HepG2 (cell line): ENCODE data around the gene ETS1. TPM values are rescaled to one million over a fixed set of nuclear protein-coding genes. Genes with fewer than 3 reads are reported as not detected.

Experiments used
- ATAC-seq: fragments of 200-7000 bp; cut with Tn5 transposase; 3 replicates; pipeline ENCODE4 v1.9.1; 2020; ENCODE audit warnings: mild to moderate bottlenecking, moderate library complexity
- BruUV-seq: library from RNA; stranded (reverse); fragments of 400-500 nt; replicated peaks from 2 replicates; lab custom pipeline; 2021; lab: Mats Ljungman, UMichigan
- CTCF ChIA-PET: fragments of 300-600 bp; formaldehyde crosslinking; extraction: SDS; loops from one replicate; lab custom pipeline; 2021; ENCODE audit warnings: low total read pairs, inconsistent platforms, low intra/inter-chr PET ratio; lab: Yijun Ruan, JAX
- POLR2A ChIA-PET: fragments of 350-600 bp; sonication (Branson Sonifier 250); formaldehyde crosslinking; loops from one replicate; lab custom pipeline; 2020; ENCODE audit warnings: antibody characterized with exemption, inconsistent platforms; lab: Yijun Ruan, JAX
- DNase-seq: peaks from one replicate; pipeline ENCODE4 v3.0.0-alpha.2; 2015; ENCODE audit warnings: low spot score
- FAIRE-seq: peaks from 3 replicates; lab custom pipeline; 2011; peaks lifted over from hg19 to GRCh38; lab: Jason Lieb, UNC
- H2AFZ ChIP-seq: one replicate; pipeline ENCODE4 v1.6.1; 2011; ENCODE audit warnings: low read length, inconsistent platforms
- H3K27ac ChIP-seq: fragments of 300-600 bp; 3 replicates; pipeline ENCODE4 v1.8.0; 2011; ENCODE audit warnings: mixed run types, mild to moderate bottlenecking, mixed read lengths, low read length, inconsistent platforms; ENCODE audit not compliant: insufficient read depth; ENCODE audit errors: extremely low read length
- H3K27me3 ChIP-seq, 2 experiments: fragments of 200-600 bp in 1 of 2; 2 replicates in 1 of 2; 3 replicates in 1 of 2; pipeline versions ENCODE4 v1.6.0 to v1.8.0; 2011; ENCODE audit warnings: low read length in 2 of 2, mild to moderate bottlenecking in 2 of 2, moderate library complexity in 2 of 2, inconsistent platforms in 1 of 2; ENCODE audit not compliant: insufficient read depth in 2 of 2, control insufficient read depth in 1 of 2
- H3K36me3 ChIP-seq, 2 experiments: fragments of 200-600 bp in 1 of 2; replicated peaks in 1 of 2; 2 replicates in 1 of 2; 3 replicates in 1 of 2; pipeline versions ENCODE4 v1.5.1 to v1.8.0; 2011; ENCODE audit warnings: low read length in 2 of 2, inconsistent platforms in 1 of 2; ENCODE audit not compliant: insufficient read depth in 2 of 2, control insufficient read depth in 1 of 2
- H3K4me1 ChIP-seq: 2 replicates; pipeline ENCODE4 v1.5.1; 2012; ENCODE audit warnings: low read length, inconsistent platforms; ENCODE audit not compliant: insufficient read depth
- H3K4me2 ChIP-seq: 2 replicates; pipeline ENCODE4 v1.6.0; 2011; ENCODE audit warnings: low read depth, low read length, inconsistent platforms
- H3K4me3 ChIP-seq, 3 experiments: fragments of 200-600 bp in 1 of 3; sonication (generic), shearing (Covaris generic) in 1 of 3; replicated peaks in 1 of 3; 2 replicates each; pipeline ENCODE4 v1.5.1; 2011 to 2016; ENCODE audit warnings: low read length in 3 of 3, inconsistent platforms in 2 of 3, low read depth in 2 of 3, mild to moderate bottlenecking in 2 of 3, control low read depth in 1 of 3, mixed read lengths in 1 of 3; ENCODE audit not compliant: insufficient read depth in 1 of 3
- H3K79me2 ChIP-seq: one replicate; pipeline ENCODE4 v1.6.1; 2011; ENCODE audit warnings: low read length, inconsistent platforms; ENCODE audit not compliant: insufficient read depth
- H3K9ac ChIP-seq: 2 replicates; pipeline ENCODE4 v1.6.0; 2011; ENCODE audit warnings: mild to moderate bottlenecking, low read depth, low read length, inconsistent platforms; ENCODE audit not compliant: insufficient read depth
- H3K9me3 ChIP-seq: 2 replicates; pipeline ENCODE4 v1.5.1; 2012; ENCODE audit warnings: mild to moderate bottlenecking, low read length
- H4K20me1 ChIP-seq: 2 replicates; pipeline ENCODE4 v1.6.0; 2011; ENCODE audit warnings: inconsistent platforms, mild to moderate bottlenecking, low read length, moderate library complexity; ENCODE audit not compliant: insufficient read depth
- CAMTA2 ChIP-seq: sonication (generic); formaldehyde crosslinking; IDR thresholded peaks from 2 replicates; pipeline ENCODE4 v1.4.0; 2020; ENCODE audit warnings: mild to moderate bottlenecking, missing genetic modification reagents, borderline replicate concordance
- HNF4G ChIP-seq, 2 experiments: sonication (generic) in 1 of 2; formaldehyde crosslinking in 1 of 2; IDR thresholded peaks; 2 replicates each; pipeline versions ENCODE4 v1.4.0 to v1.6.1; 2011 to 2020; ENCODE audit warnings: borderline replicate concordance in 2 of 2, low read depth in 2 of 2, mild to moderate bottlenecking in 2 of 2, low read length in 1 of 2, missing genetic modification reagents in 1 of 2, moderate library complexity in 1 of 2
- KLF12 ChIP-seq: sonication (generic); formaldehyde crosslinking; IDR thresholded peaks from 2 replicates; pipeline ENCODE4 v1.4.0; 2020; ENCODE audit warnings: missing genetic modification reagents, borderline replicate concordance
- PAF1 ChIP-seq: IDR thresholded peaks from 2 replicates; pipeline ENCODE4 v1.6.1; 2016; ENCODE audit warnings: missing genetic modification reagents, missing compliant biosample characterization
- ZFP90 ChIP-seq: sonication (generic); formaldehyde crosslinking; IDR thresholded peaks from 2 replicates; pipeline ENCODE4 v1.8.0; 2022; ENCODE audit warnings: missing genetic modification reagents, mild to moderate bottlenecking, inconsistent platforms, borderline replicate concordance
- ZNF124 ChIP-seq: sonication (generic); formaldehyde crosslinking; IDR thresholded peaks from 2 replicates; pipeline ENCODE4 v1.4.0; 2020; ENCODE audit warnings: missing genetic modification reagents
- ZNF343 ChIP-seq: sonication (generic); formaldehyde crosslinking; IDR thresholded peaks from 2 replicates; pipeline ENCODE4 v1.4.0; 2020; ENCODE audit warnings: mild to moderate bottlenecking, missing genetic modification reagents
- ZNF879 ChIP-seq: sonication (generic); formaldehyde crosslinking; IDR thresholded peaks from 2 replicates; pipeline ENCODE4 v1.8.1; 2023; ENCODE audit warnings: missing genetic modification reagents
- WGBS: methylation state at CpG from one replicate; pipeline ENCODE4 v1.1.6; 2017; ENCODE audit warnings: low lambda C conversion rate; 5-methylcytosine and 5-hydroxymethylcytosine counted together
- in situ Hi-C: cut with HindIII; loops from 2 replicates; pipeline ENCODE4 v1.10.0; 2017; ENCODE audit warnings: low pct_unique_long_range_greater_than_20kb; ENCODE audit not compliant: extremely low pct_ligation_motif_present
- intact Hi-C: fragments of 100-400 bp; cut with micrococcal nuclease; formaldehyde crosslinking; loops from one replicate; pipeline ENCODE4 v1.10.0; 2022; ENCODE audit not compliant: unreplicated experiment
- polyA plus RNA-seq, 8 experiments: library from polyadenylated mRNA; depleted of rRNA in 3 of 8; stranded (reverse) in 7 of 8; unstranded in 1 of 8; fragments of >200 nt; fragmentation: Illumina TruSeq in 4 of 8; extraction: Trizol in 4 of 8; gene quantifications; 2 replicates each; pipeline versions ENCODE4 v1.2.1 to v1.2.3, GENCODE V29; 2011 to 2016; ENCODE audit warnings: low read depth in 4 of 8, missing spikeins in 1 of 8, mixed read lengths in 1 of 8; ENCODE audit not compliant: insufficient read depth in 1 of 8
- total RNA-seq, 5 experiments: library from RNA; depleted of rRNA; stranded (reverse); fragments of >200 nt; fragmentation: Illumina TruSeq; extraction: Trizol; gene quantifications; 2 replicates each; pipeline ENCODE4 v1.2.3, GENCODE V29; 2016; ENCODE audit warnings: low read depth in 1 of 5
- TF ChIP-seq, protein P1 (sequence below): sonication (generic); formaldehyde crosslinking; IDR thresholded peaks from 2 replicates; pipeline ENCODE4 v1.4.0; 2020; ENCODE audit warnings: missing genetic modification reagents

ETS1 gene
- total and polyA plus RNA-seq, 2 of the 13 experiments (the other 11 are each of a cell fraction or from before 2014, with no cell fraction given): 0.18 to 0.34 TPM

DNA sequence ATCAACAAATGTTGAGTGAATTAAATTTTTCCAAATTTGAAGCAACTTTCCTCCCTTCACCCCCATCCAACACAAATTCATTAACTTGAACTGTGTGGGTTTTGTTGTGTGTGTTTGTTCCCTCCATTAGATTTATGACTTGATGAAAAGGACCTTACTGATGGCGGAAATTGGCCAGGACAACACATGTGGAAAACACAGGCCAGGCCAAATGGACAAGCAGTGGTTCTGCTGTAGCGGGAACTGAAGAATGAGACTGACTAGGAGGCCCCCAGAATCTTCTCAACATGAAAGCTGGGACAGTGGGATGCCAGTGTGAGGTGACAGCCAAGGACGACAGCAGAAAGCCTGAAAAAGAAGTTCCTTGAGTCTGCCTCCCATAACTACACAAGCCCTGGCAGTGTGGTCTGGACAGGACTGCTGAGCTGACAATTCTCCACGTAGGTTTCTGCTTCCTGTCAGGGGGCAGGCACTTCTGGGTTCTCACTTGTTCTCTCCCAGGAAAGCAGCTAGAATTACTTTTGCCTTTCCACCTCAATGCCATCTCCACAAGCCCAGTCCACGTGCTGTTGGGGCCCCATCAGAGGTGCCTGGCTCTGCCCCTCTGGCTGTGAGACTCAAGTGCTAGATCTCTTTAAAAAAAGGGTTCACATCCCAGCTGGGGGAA is 94.3 kb downstream of the ETS1 start (continued):
- TF ChIP-seq, protein P1, sequence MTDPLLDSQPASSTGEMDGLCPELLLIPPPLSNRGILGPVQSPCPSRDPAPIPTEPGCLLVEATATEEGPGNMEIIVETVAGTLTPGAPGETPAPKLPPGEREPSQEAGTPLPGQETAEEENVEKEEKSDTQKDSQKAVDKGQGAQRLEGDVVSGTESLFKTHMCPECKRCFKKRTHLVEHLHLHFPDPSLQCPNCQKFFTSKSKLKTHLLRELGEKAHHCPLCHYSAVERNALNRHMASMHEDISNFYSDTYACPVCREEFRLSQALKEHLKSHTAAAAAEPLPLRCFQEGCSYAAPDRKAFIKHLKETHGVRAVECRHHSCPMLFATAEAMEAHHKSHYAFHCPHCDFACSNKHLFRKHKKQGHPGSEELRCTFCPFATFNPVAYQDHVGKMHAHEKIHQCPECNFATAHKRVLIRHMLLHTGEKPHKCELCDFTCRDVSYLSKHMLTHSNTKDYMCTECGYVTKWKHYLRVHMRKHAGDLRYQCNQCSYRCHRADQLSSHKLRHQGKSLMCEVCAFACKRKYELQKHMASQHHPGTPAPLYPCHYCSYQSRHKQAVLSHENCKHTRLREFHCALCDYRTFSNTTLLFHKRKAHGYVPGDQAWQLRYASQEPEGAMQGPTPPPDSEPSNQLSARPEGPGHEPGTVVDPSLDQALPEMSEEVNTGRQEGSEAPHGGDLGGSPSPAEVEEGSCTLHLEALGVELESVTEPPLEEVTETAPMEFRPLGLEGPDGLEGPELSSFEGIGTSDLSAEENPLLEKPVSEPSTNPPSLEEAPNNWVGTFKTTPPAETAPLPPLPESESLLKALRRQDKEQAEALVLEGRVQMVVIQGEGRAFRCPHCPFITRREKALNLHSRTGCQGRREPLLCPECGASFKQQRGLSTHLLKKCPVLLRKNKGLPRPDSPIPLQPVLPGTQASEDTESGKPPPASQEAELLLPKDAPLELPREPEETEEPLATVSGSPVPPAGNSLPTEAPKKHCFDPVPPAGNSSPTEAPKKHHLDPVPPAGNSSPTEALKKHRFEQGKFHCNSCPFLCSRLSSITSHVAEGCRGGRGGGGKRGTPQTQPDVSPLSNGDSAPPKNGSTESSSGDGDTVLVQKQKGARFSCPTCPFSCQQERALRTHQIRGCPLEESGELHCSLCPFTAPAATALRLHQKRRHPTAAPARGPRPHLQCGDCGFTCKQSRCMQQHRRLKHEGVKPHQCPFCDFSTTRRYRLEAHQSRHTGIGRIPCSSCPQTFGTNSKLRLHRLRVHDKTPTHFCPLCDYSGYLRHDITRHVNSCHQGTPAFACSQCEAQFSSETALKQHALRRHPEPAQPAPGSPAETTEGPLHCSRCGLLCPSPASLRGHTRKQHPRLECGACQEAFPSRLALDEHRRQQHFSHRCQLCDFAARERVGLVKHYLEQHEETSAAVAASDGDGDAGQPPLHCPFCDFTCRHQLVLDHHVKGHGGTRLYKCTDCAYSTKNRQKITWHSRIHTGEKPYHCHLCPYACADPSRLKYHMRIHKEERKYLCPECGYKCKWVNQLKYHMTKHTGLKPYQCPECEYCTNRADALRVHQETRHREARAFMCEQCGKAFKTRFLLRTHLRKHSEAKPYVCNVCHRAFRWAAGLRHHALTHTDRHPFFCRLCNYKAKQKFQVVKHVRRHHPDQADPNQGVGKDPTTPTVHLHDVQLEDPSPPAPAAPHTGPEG (CRISPR knock-in tag): no peak
- no peak for TF ChIP-seq PAF1 (CRISPR knock-in tag)

DNA sequence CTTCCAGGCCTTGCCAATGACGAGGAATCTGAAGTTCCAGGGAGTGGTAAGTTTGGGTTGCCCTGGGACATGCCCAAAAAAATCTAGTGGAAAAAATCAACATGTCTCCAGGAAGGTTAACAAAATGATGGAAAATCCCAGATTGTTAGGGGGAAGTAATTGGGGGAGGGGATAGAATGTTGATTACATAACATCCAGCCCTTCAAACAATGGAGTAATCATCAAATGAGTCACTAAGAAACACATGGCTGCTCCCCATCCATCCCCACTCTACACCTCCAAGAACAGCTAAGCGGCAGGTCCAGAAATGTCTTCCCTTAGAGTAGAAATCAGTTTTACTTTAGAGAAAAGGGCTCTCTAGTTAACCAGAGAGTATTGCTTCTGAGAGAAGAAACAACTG is 94.9 kb downstream of the ETS1 start:
- WGBS: 56% methylated on average over 2 of the region's 2 CpGs
- Histone ChIP-seq H3K9me3 (no peaks in the 10 kb centered on the region), H3K36me3 (no peaks in the 10 kb centered on the region), H4K20me1 (no peaks in the 10 kb centered on the region), H3K9ac (no peak overlapping the region), H3K79me2 (no peaks in the 10 kb centered on the region), H3K4me3 (no peak overlapping the region), H3K27me3 (peaks cover 2 to 3% of the 10 kb centered on the region in 2 experiments; a peak in 2 of 5 replicates), H3K27ac (no peak overlapping the region), H3K4me1 (no peaks in the 10 kb centered on the region), H3K4me2 (no peak overlapping the region)
- POLR2A ChIA-PET: no interaction called here
- no peak for ATAC-seq
- in situ Hi-C loops: no loop called here
- no peak for TF ChIP-seq ZFP90
- TF ChIP-seq CAMTA2 (CRISPR knock-in tag): no peak
- no peak for TF ChIP-seq ZNF124 (CRISPR knock-in tag)
- TF ChIP-seq HNF4G (IDR thresholded peaks at IDR 0.05; ENCODE audit: borderline replicate concordance, low read depth, low read length): no peak
- TF ChIP-seq HNF4G (CRISPR knock-in tag; IDR thresholded peaks at IDR 0.05; ENCODE audit: borderline replicate concordance, low read depth): no peak
- no peak for TF ChIP-seq KLF12 (CRISPR knock-in tag)
- no peak for TF ChIP-seq ZNF343
- no peak for TF ChIP-seq ZNF879 (CRISPR knock-in tag)
- TF ChIP-seq, all 625 proteins: peak for 0
- no peak for DNase-seq
- CTCF ChIA-PET: no interaction called here
- FAIRE-seq: no peak
- intact Hi-C loops: no loop called here
- no TSS peak for BruUV-seq
- H2AFZ ChIP-seq: no peak overlapping the region
